GM23338 (cell line): Measurements from ENCODE around the gene ZNF761.

Source experiments
- CREB1 ChIP-seq: fragments of 250-450 bp; sonication (Bioruptor Pico); IDR thresholded peaks from 2 replicates; pipeline ENCODE4 v1.5.0; 2020; ENCODE audit warnings: low read depth, mild to moderate bottlenecking, moderate library complexity
- EZH2 ChIP-seq: fragments of 200-600 bp; sonication (generic); IDR thresholded peaks from one replicate; pipeline ENCODE4 v1.8.0; 2017; ENCODE audit warnings: antibody characterized with exemption, mild to moderate bottlenecking, low read depth; ENCODE audit not compliant: unreplicated experiment
- EZH2phosphoT487 ChIP-seq: fragments of 200-600 bp; sonication (generic); IDR thresholded peaks from one replicate; pipeline ENCODE4 v1.8.1; 2018; ENCODE audit warnings: antibody characterized with exemption; ENCODE audit not compliant: unreplicated experiment
- NANOG ChIP-seq: IDR thresholded peaks from 2 replicates; pipeline ENCODE4 v1.6.1; 2016; ENCODE audit warnings: antibody characterized with exemption, borderline replicate concordance
- POLR2AphosphoS5 ChIP-seq: IDR thresholded peaks from 2 replicates; pipeline ENCODE4 v1.6.1; 2016; ENCODE audit warnings: antibody characterized with exemption, low read depth
- STAT1 ChIP-seq: IDR thresholded peaks from one replicate; pipeline ENCODE4 v1.6.1; 2016; ENCODE audit warnings: antibody characterized with exemption; ENCODE audit not compliant: unreplicated experiment
- TF ChIP-seq, protein P1 (sequence below), 2 experiments: fragments of 200-600 bp in 1 of 2; sonication (generic) in 1 of 2; conservative IDR thresholded peaks; 2 replicates each; pipeline versions ENCODE4 v1.5.1 to v1.6.1; 2016 to 2017; ENCODE audit warnings: antibody characterized with exemption in 2 of 2, low read depth in 2 of 2, mild to moderate bottlenecking in 2 of 2, moderate library complexity in 1 of 2
- TF ChIP-seq, protein P2 (sequence below): IDR thresholded peaks from one replicate; pipeline ENCODE4 v1.6.1; 2018; ENCODE audit warnings: antibody characterized with exemption; ENCODE audit not compliant: unreplicated experiment

DNA sequence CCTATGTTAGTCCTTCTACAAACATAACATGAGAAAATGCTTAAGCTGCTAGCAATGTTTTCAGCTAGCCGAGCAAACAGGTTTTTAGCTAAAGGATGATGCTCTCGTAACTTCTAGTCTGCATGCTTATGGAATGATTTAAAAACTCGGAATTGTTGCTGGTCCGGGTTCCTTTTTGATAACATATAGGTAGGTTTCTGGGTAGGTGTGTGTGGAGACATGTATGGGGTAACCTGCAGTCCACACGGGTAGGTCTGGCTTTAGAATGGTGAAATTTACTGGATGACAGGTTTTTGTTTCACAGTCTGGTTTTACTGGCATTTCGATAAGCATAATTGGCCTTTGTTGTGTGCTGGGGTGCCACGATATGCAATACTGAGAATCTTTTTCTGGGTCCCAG is 40.1 kb downstream of the ZNF761 start:
- no peak for TF ChIP-seq EZH2phosphoT487
- TF ChIP-seq, protein P1, sequence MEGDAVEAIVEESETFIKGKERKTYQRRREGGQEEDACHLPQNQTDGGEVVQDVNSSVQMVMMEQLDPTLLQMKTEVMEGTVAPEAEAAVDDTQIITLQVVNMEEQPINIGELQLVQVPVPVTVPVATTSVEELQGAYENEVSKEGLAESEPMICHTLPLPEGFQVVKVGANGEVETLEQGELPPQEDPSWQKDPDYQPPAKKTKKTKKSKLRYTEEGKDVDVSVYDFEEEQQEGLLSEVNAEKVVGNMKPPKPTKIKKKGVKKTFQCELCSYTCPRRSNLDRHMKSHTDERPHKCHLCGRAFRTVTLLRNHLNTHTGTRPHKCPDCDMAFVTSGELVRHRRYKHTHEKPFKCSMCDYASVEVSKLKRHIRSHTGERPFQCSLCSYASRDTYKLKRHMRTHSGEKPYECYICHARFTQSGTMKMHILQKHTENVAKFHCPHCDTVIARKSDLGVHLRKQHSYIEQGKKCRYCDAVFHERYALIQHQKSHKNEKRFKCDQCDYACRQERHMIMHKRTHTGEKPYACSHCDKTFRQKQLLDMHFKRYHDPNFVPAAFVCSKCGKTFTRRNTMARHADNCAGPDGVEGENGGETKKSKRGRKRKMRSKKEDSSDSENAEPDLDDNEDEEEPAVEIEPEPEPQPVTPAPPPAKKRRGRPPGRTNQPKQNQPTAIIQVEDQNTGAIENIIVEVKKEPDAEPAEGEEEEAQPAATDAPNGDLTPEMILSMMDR (conservative IDR thresholded peaks at IDR 0.05; ENCODE audit: low read depth in 2 of 2), result no peak
- TF ChIP-seq, protein P2, sequence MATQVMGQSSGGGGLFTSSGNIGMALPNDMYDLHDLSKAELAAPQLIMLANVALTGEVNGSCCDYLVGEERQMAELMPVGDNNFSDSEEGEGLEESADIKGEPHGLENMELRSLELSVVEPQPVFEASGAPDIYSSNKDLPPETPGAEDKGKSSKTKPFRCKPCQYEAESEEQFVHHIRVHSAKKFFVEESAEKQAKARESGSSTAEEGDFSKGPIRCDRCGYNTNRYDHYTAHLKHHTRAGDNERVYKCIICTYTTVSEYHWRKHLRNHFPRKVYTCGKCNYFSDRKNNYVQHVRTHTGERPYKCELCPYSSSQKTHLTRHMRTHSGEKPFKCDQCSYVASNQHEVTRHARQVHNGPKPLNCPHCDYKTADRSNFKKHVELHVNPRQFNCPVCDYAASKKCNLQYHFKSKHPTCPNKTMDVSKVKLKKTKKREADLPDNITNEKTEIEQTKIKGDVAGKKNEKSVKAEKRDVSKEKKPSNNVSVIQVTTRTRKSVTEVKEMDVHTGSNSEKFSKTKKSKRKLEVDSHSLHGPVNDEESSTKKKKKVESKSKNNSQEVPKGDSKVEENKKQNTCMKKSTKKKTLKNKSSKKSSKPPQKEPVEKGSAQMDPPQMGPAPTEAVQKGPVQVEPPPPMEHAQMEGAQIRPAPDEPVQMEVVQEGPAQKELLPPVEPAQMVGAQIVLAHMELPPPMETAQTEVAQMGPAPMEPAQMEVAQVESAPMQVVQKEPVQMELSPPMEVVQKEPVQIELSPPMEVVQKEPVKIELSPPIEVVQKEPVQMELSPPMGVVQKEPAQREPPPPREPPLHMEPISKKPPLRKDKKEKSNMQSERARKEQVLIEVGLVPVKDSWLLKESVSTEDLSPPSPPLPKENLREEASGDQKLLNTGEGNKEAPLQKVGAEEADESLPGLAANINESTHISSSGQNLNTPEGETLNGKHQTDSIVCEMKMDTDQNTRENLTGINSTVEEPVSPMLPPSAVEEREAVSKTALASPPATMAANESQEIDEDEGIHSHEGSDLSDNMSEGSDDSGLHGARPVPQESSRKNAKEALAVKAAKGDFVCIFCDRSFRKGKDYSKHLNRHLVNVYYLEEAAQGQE, result no peak
- TF ChIP-seq CREB1 (CRISPR knock-in tag), result no peak
- no peak for TF ChIP-seq NANOG
- TF ChIP-seq EZH2, result no peak
- TF ChIP-seq POLR2AphosphoS5, result no peak
- no peak for TF ChIP-seq STAT1
